BE2C (cell line): ENCODE data around the gene GRIN2C.

ENCODE experiments used
- DNase-seq: peaks from one replicate; pipeline ENCODE4 v3.0.0-alpha.2; 2020
- H3K27me3 ChIP-seq: fragments of 250-450 bp; sonication (Bioruptor Pico); 2 replicates; pipeline ENCODE4 v1.5.1; 2020; ENCODE audit warnings: mild to moderate bottlenecking
- H3K36me3 ChIP-seq: fragments of 250-450 bp; sonication (Bioruptor Pico); 2 replicates; pipeline ENCODE4 v1.5.1; 2020; ENCODE audit warnings: mild to moderate bottlenecking
- H3K4me1 ChIP-seq: fragments of 250-450 bp; sonication (Bioruptor Pico); 2 replicates; pipeline ENCODE4 v1.5.1; 2020
- H3K4me3 ChIP-seq: 2 replicates; pipeline ENCODE4 v1.5.1; 2011; ENCODE audit warnings: low read depth, low read length
- H3K9me3 ChIP-seq: fragments of 250-450 bp; sonication (Bioruptor Pico); 2 replicates; pipeline ENCODE4 v1.5.1; 2020
- CTCF ChIP-seq: IDR thresholded peaks from 2 replicates; pipeline ENCODE4 v1.5.1; 2012; ENCODE audit warnings: mild to moderate bottlenecking, low read depth, low read length

Gene GRIN2C

GRCh38 chr17:74903034-74903433, 43.3 kb upstream of the GRIN2C start:
- Histone ChIP-seq H3K27me3 (no peaks in the 10 kb centered on the region), H3K9me3 (no peaks in the 10 kb centered on the region; the same call in 1 of the 2 replicates), H3K4me1 (no peaks in the 10 kb centered on the region), H3K36me3 (no peaks in the 10 kb centered on the region), H3K4me3 (no peak overlapping the region)
- no peak for DNase-seq
- no peak for TF ChIP-seq CTCF

DNA sequence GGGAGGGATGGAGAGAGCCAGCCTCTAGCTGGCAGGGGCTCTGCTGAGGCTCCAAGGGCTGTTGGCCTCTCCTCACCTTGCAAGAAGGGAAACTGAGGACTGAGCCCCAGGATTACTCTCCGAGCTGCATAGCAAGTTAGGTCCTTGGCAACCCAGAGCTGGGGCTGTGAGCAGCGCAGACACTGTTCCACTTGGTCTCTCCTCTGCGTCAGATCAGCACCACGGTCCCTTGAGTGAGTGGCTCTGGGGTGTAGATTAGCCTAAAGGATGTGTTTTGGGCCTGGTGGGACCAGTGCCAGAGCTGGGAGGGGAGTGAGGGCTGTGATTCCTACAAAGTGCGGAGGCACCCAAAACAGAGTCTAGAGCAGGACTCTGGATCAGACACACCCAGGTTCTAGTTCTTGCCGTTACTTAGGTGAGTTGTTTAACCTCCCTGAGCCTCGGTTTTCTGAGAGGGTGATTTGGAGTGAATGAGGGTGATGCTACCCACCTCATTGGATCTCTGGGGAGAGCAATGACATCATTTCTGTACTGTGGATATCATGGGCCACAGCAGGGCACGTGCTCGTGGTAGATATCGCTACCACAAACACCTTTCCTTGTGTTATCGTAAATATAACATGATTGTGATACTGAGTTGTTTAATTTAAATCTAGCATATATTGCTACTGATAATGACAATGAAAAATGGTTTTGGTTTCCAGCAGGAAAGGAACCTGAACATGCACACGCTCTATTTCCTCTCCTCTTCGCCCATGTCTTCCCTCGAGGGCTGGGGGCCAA, 41.9 kb upstream of the GRIN2C start:
- peaks cover 5% of the 10 kb centered on the region for H3K27me3 ChIP-seq
- DNase-seq: no peak
- no peaks in the 10 kb centered on the region for H3K36me3 ChIP-seq
- H3K4me3 ChIP-seq: no peak overlapping the region
- H3K4me1 ChIP-seq: no peaks in the 10 kb centered on the region
- H3K9me3 ChIP-seq: no peaks in the 10 kb centered on the region
- TF ChIP-seq CTCF: no peak

DNA sequence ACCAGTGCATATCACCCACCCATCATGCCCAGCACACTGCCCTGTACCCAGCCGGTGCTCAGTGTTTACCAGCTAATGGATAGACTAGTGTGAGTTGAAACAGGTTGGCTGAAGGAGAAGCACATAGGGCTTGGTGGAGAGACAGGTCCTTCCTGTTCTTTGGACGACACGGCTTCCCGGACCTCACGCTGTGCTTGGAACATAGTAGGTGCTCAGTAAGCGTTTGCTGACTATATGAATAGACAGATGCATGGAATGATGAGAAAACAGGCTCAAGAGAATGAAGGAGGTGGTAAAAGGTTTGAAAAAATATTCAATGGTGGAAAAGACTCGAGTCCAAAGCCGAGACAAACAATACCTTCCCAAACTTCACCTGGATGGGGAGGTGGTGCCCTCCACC, 40.5 kb upstream of the GRIN2C start:
- Histone ChIP-seq H3K4me1 (no peaks in the 10 kb centered on the region), H3K9me3 (no peaks in the 10 kb centered on the region), H3K27me3 (peaks cover 15% of the 10 kb centered on the region), H3K4me3 (no peak overlapping the region), H3K36me3 (no peaks in the 10 kb centered on the region)
- DNase-seq: no peak
- TF ChIP-seq CTCF: no peak

DNA sequence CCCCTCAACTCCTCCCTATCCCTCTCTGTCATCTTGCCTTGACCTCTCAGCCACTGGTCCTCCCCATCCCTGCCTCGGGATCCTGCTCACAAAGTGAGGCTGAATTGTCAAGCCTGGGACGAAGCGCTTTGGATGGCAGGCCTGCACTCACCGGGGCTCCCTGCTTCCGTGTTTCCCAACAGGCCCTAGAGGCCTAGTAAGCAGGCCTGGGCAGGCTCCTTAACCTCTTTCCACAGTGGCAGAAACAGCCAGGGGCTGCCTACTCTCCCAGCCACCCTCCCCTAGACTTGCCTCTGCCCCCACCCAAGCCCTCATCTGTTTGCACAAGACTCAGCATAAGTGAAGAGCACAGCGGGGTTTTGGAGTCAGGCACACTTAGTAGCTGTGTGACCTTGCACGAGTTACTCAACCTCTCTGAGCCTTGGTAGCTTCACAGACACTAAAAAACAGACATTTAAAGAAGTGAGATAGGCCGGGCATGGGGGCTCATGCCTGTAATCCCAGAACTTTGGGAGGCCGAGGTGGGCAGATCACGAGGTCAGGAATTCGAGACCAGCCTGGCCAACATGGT, 38.8 kb upstream of the GRIN2C start:
- no peaks in the 10 kb centered on the region for H3K4me1 ChIP-seq

GRCh38 chr17:74893936-74894671, 34.4 kb upstream of the GRIN2C start:
- no peak for TF ChIP-seq CTCF
- no peaks in the 10 kb centered on the region for H3K4me1 ChIP-seq
- H3K9me3 ChIP-seq: no peaks in the 10 kb centered on the region
- no peak for DNase-seq
- no peak overlapping the region for H3K4me3 ChIP-seq
- peaks cover 49% of the 10 kb centered on the region for H3K27me3 ChIP-seq
- no peaks in the 10 kb centered on the region for H3K36me3 ChIP-seq

More for the DNA sequence above, 38.8 kb upstream of the GRIN2C start:
- Histone ChIP-seq H3K36me3 (no peaks in the 10 kb centered on the region), H3K27me3 (peaks cover 33% of the 10 kb centered on the region), H3K9me3 (no peaks in the 10 kb centered on the region), H3K4me3 (no peak overlapping the region)
- DNase-seq: no peak
- TF ChIP-seq CTCF: no peak
